Parathyroid adenoma (tissue), 2 donors: ENCODE data around the gene ECEL1.

ENCODE experiments used
- H2AFZ ChIP-seq: fragments of 300-600 bp; sonication (generic); one replicate; pipeline ENCODE4 v1.7.0; 2017; ENCODE audit warnings: antibody characterized with exemption, mild to moderate bottlenecking
- H3K27ac ChIP-seq: fragments of 300-600 bp; sonication (generic); one replicate; pipeline ENCODE4 v1.7.0; 2017
- H3K27me3 ChIP-seq: fragments of 300-600 bp; sonication (generic); one replicate; pipeline ENCODE4 v1.7.0; 2017; ENCODE audit warnings: low read length; ENCODE audit not compliant: control insufficient read depth, insufficient read depth
- H3K36me3 ChIP-seq: fragments of 300-600 bp; sonication (generic); one replicate; pipeline ENCODE4 v1.7.0; 2017; ENCODE audit warnings: low read length; ENCODE audit not compliant: control insufficient read depth, insufficient read depth
- H3K4me1 ChIP-seq: fragments of 300-600 bp; sonication (generic); one replicate; pipeline ENCODE4 v1.7.0; 2017; ENCODE audit warnings: control low read depth
- H3K4me2 ChIP-seq: fragments of 300-600 bp; sonication (generic); one replicate; pipeline ENCODE4 v1.7.0; 2017; ENCODE audit warnings: low read length
- H3K4me3 ChIP-seq: fragments of 300-600 bp; sonication (generic); one replicate; pipeline ENCODE4 v1.7.0; 2017; ENCODE audit warnings: low read depth, low read length
- H3K79me2 ChIP-seq: fragments of 300-600 bp; sonication (generic); one replicate; pipeline ENCODE4 v1.7.0; 2017; ENCODE audit warnings: control low read depth
- H3K9ac ChIP-seq: fragments of 300-600 bp; sonication (generic); one replicate; pipeline ENCODE4 v1.7.0; 2017; ENCODE audit warnings: mild to moderate bottlenecking
- H3K9me3 ChIP-seq: fragments of 300-600 bp; sonication (generic); one replicate; pipeline ENCODE4 v1.7.0; 2017; ENCODE audit warnings: low read length; ENCODE audit not compliant: control insufficient read depth
- CTCF ChIP-seq: fragments of 300-600 bp; sonication (generic); IDR thresholded peaks from one replicate; pipeline ENCODE4 v1.7.0; 2017; ENCODE audit warnings: antibody characterized with exemption, mild to moderate bottlenecking
- donor health status: primary hyperparathyroidism.

The ECEL1 gene

GRCh38 chr2:232483311-232483922, 4.2 kb downstream of the ECEL1 start:
- H3K9me3 ChIP-seq, result no peaks in the 10 kb centered on the region
- H3K27me3 ChIP-seq, result peaks cover 3% of the 10 kb centered on the region
- TF ChIP-seq CTCF, result no peak
- no peaks in the 10 kb centered on the region for H3K4me1 ChIP-seq
- no peak overlapping the region for H3K4me3 ChIP-seq
- H3K79me2 ChIP-seq, result no peaks in the 10 kb centered on the region
- no peak overlapping the region for H3K27ac ChIP-seq
- no peaks in the 10 kb centered on the region for H3K36me3 ChIP-seq
- H3K9ac ChIP-seq, result no peak overlapping the region
- no peak overlapping the region for H3K4me2 ChIP-seq
- H2AFZ ChIP-seq, result no peak overlapping the region

- Histone ChIP-seq H3K9me3 (no peaks in the 10 kb centered on the region), H3K4me2 (no peak overlapping the region), H2AFZ (no peak overlapping the region), H3K27me3 (peaks cover 3% of the 10 kb centered on the region), H3K9ac (no peak overlapping the region), H3K79me2 (no peaks in the 10 kb centered on the region), H3K4me1 (no peaks in the 10 kb centered on the region), H3K27ac (no peak overlapping the region), H3K4me3 (no peak overlapping the region), H3K36me3 (no peaks in the 10 kb centered on the region)
- no peak for TF ChIP-seq CTCF
Observed at GRCh38 chr2:232482301-232483238, 5.1 kb downstream of the ECEL1 start.

DNA sequence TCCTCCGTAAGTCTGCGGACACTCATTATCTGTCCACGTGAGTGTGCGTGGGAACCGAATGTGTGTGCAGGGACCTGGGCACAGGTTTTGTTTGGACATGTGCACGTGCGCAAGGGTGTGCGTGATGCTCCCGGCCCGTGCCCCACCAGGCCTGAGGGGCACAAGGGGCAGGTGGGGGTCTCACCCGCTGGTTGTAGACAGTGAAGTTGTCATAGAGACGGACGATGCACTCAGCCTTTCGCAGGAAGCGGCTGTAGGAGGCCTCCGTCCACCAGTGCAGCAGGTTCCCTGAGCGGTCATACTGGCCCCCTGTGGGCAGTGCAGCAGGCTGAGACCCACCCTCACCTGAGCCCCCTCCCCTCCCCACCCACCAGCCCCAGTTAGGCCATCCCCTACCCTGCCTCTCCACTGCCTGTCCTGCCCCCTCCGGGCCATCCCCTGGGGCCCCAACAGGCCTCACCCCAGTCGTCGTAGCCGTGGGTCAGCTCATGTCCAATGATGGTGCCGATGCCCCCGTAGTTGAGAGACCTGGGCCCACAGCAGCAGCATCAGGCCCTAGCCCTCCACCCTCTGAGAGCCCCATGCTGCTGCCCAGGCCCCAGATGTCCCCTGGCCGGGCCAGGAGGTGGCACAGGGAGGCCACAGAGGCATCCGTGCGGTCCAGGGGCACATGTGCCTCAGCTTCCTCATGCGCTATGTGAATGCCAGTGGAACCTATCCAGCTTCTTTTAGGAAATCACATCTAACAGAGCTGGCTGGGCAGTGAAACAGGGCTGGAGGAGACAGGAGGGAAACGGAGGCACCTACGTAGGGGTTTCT, 6.1 kb downstream of the ECEL1 start:
- H3K27me3 ChIP-seq, result no peaks in the 10 kb centered on the region

More for the DNA sequence above, 6.1 kb downstream of the ECEL1 start:
- Histone ChIP-seq H3K9me3 (no peaks in the 10 kb centered on the region), H3K36me3 (no peaks in the 10 kb centered on the region), H3K4me2 (no peak overlapping the region), H3K27ac (no peak overlapping the region), H3K4me1 (no peaks in the 10 kb centered on the region), H2AFZ (no peak overlapping the region), H3K79me2 (no peaks in the 10 kb centered on the region), H3K4me3 (no peak overlapping the region), H3K9ac (no peak overlapping the region)
- no peak for TF ChIP-seq CTCF
